Measurements from ENCODE around the gene SCGB1D2. TPM values are rescaled to one million over a fixed set of nuclear protein-coding genes. Genes with fewer than 3 reads are reported as not detected.
A peak's percentile ranks its signal among the peaks of the same experiment; 100 is the strongest.

Gene SCGB1D2
- total RNA-seq, 2 experiments from 2014 or later, result not detected

GRCh38 chr11:62237499-62237898 is 4.5 kb upstream of the SCGB1D2 start:
- POLR2A ChIA-PET, result no interaction called here
- intact Hi-C loops (cut with micrococcal nuclease), result no loop called here

GRCh38 chr11:62238151-62238550 is 3.9 kb upstream of the SCGB1D2 start:
- no peak for DNase-seq
- Mint-ChIP-seq H3K9me3 (no peaks in the 10 kb centered on the region), H3K4me1 (ENCODE audit: low read depth) (no peaks in the 10 kb centered on the region), H3K36me3 (ENCODE audit: low read depth) (no peaks in the 10 kb centered on the region), H3K27ac (no peak overlapping the region), H3K4me3 (no peak overlapping the region), H3K27me3 (peaks cover 31% of the 10 kb centered on the region)
- intact Hi-C loops (cut with micrococcal nuclease), result no loop called here
- CTCF ChIA-PET, result no interaction called here
- ATAC-seq, result no peak
- POLR2A ChIA-PET, result no interaction called here
- TF ChIP-seq CTCF (IDR thresholded peaks at IDR 0.05), result no peak

More at GRCh38 chr11:62237499-62237898, 4.5 kb upstream of the SCGB1D2 start:
- ATAC-seq (no peak), DNase-seq (no peak)
- H3K4me3 Mint-ChIP-seq, result no peak overlapping the region
- peaks cover 36% of the 10 kb centered on the region for H3K27me3 Mint-ChIP-seq
- no peaks in the 10 kb centered on the region for H3K4me1 Mint-ChIP-seq (ENCODE audit: low read depth)
- H3K9me3 Mint-ChIP-seq, result no peaks in the 10 kb centered on the region
- no peaks in the 10 kb centered on the region for H3K36me3 Mint-ChIP-seq (ENCODE audit: low read depth)
- TF ChIP-seq CTCF (IDR thresholded peaks at IDR 0.05), result no peak
- CTCF ChIA-PET, result no interaction called here
- H3K27ac Mint-ChIP-seq, result no peak overlapping the region

GRCh38 chr11:62241095-62241494 is 944 bp upstream of the SCGB1D2 start:
- ChIA-PET CTCF (interaction anchor here (1.4 to 1.5 kb wide), 2 partner anchors 24 to 98 kb away, joined by 3 read pairs; no protein-coding TSS in a partner anchor), POLR2A (no interaction called here)
- no peak for DNase-seq
- H3K27ac Mint-ChIP-seq, result no peak overlapping the region
- no peak for ATAC-seq
- H3K36me3 Mint-ChIP-seq (ENCODE audit: low read depth), result no peaks in the 10 kb centered on the region
- intact Hi-C loops (cut with micrococcal nuclease), result no loop called here
- H3K4me1 Mint-ChIP-seq (ENCODE audit: low read depth), result no peaks in the 10 kb centered on the region
- TF ChIP-seq CTCF (IDR thresholded peaks at IDR 0.05), result no peak
- H3K4me3 Mint-ChIP-seq, result no peak overlapping the region
- H3K27me3 Mint-ChIP-seq, result peaks cover 19% of the 10 kb centered on the region
- H3K9me3 Mint-ChIP-seq, result no peaks in the 10 kb centered on the region

GRCh38 chr11:62245271-62245753 is 3.3 kb downstream of the SCGB1D2 start:
- Mint-ChIP-seq H3K27me3 (peaks cover 20% of the 10 kb centered on the region), H3K4me3 (no peak overlapping the region), H3K4me1 (ENCODE audit: low read depth) (no peaks in the 10 kb centered on the region), H3K9me3 (peaks cover 8% of the 10 kb centered on the region), H3K36me3 (ENCODE audit: low read depth) (no peaks in the 10 kb centered on the region), H3K27ac (no peak overlapping the region)
- ChIA-PET CTCF (interaction anchor here (1.5 kb wide), 1 partner anchor 65 kb away, joined by 3 read pairs; no protein-coding TSS in a partner anchor), POLR2A (no interaction called here)
- peak; percentile 53 for ATAC-seq
- intact Hi-C loops (cut with micrococcal nuclease), result no loop called here
- DNase-seq, result peak; percentile 39
- TF ChIP-seq CTCF (IDR thresholded peaks at IDR 0.05), result no peak

GRCh38 chr11:62251698-62252097 is 9.7 kb downstream of the SCGB1D2 start:
- Mint-ChIP-seq H3K27ac (no peak overlapping the region), H3K9me3 (peaks cover 31% of the 10 kb centered on the region), H3K27me3 (peaks cover 15% of the 10 kb centered on the region), H3K4me3 (no peak overlapping the region), H3K4me1 (ENCODE audit: low read depth) (no peaks in the 10 kb centered on the region), H3K36me3 (ENCODE audit: low read depth) (peaks cover 15% of the 10 kb centered on the region)
- POLR2A ChIA-PET, result no interaction called here
- no peak for TF ChIP-seq CTCF (IDR thresholded peaks at IDR 0.05)
- DNase-seq, result no peak
- ATAC-seq, result no peak
- intact Hi-C loops (cut with micrococcal nuclease), result no loop called here
- CTCF ChIA-PET, result no interaction called here

Measured in activated CD8-positive, alpha-beta T cell treated with anti-CD3 and anti-CD28 coated beads for 36 hours (primary cell).